Brain microvascular endothelial cell (primary cell): ENCODE measurements around the gene TMEM131.

Source experiments
- DNase-seq: peaks from one replicate; pipeline ENCODE4 v3.0.0-alpha.2; 2020
- H3K27ac ChIP-seq: fragments of 250-450 bp; sonication (Bioruptor Pico); 2 replicates; pipeline ENCODE4 v1.5.1; 2020; ENCODE audit warnings: mild to moderate bottlenecking, moderate library complexity
- H3K27me3 ChIP-seq: fragments of 250-450 bp; sonication (Bioruptor Pico); replicated peaks from 2 replicates; pipeline ENCODE4 v1.5.1; 2020; ENCODE audit warnings: mild to moderate bottlenecking
- H3K36me3 ChIP-seq: fragments of 250-450 bp; sonication (Bioruptor Pico); replicated peaks from 2 replicates; pipeline ENCODE4 v1.5.1; 2020; ENCODE audit warnings: mild to moderate bottlenecking
- H3K4me3 ChIP-seq: 2 replicates; pipeline ENCODE4 v1.5.1; 2011; ENCODE audit warnings: low read depth, mild to moderate bottlenecking, control low read depth, low read length, moderate library complexity
- CTCF ChIP-seq: IDR thresholded peaks from 2 replicates; pipeline ENCODE4 v1.5.1; 2011; ENCODE audit warnings: low read depth, mild to moderate bottlenecking, moderate library complexity, low read length, control low read depth, inconsistent platforms; ENCODE audit errors: missing control alignments
- in situ Hi-C: cut with HindIII; loops from 2 replicates; pipeline ENCODE4 v1.10.0; 2017; ENCODE audit warnings: low sequenced_read_pairs, low pct_ligation_motif_present

Gene TMEM131

DNA sequence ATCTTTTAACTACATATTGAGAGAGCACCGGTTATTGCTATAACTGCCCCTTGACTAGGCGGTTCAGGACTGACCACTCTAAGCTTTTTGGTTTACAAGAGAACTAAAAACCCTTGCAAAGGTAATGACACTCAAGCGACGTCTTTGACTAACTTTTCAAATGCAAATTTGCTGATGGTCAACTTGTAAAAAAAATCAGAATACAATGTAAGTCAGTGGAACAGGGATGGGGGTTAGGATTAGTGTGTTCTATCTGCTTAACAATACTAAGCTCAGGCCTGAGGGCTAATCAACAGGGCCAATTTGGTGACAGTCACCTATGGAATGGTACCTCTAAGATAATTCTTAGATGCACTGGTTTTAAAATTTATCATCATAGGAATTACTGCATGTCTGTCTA, 225.3 kb downstream of the TMEM131 start:
- H3K27me3 ChIP-seq = no peaks in the 10 kb centered on the region
- in situ Hi-C loops = no loop called here
- DNase-seq = no peak
- no peak overlapping the region for H3K27ac ChIP-seq
- no peak overlapping the region for H3K4me3 ChIP-seq
- H3K36me3 ChIP-seq = peaks cover 15% of the 10 kb centered on the region
- no peak for TF ChIP-seq CTCF

- H3K4me3 ChIP-seq = no peak overlapping the region
- peaks cover 22% of the 10 kb centered on the region for H3K36me3 ChIP-seq
- in situ Hi-C loops = no loop called here
- no peak for TF ChIP-seq CTCF
- DNase-seq = no peak
- no peak overlapping the region for H3K27ac ChIP-seq
- H3K27me3 ChIP-seq = no peaks in the 10 kb centered on the region
Observed at GRCh38 chr2:97769711-97770110, 226.0 kb downstream of the TMEM131 start.

DNA sequence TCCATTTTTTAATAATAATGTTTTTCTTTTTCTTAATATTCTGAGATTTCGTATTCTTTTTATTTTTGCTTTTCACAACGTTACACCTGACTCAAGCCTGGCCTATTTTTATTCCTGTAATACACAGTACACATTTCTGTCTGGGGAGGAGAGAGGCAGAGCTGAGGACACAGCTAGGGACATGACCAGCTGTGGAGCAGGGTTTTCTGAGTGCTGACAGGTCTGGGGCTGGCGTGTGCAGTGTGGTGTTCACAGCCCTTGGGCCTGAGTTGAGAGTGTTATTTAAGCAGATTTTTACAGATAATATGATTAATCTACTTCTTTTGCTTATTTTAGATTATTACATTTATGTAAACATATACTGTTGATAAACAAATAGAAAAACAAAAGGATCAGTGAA, 226.4 kb downstream of the TMEM131 start:
- Histone ChIP-seq H3K27me3 (no peaks in the 10 kb centered on the region), H3K27ac (no peak overlapping the region), H3K36me3 (peaks cover 26% of the 10 kb centered on the region), H3K4me3 (no peak overlapping the region)
- no peak for DNase-seq
- no peak for TF ChIP-seq CTCF
- in situ Hi-C loops = no loop called here

GRCh38 chr2:97766567-97766966, 229.2 kb downstream of the TMEM131 start:
- no peak for DNase-seq
- Histone ChIP-seq H3K36me3 (peaks cover 29% of the 10 kb centered on the region), H3K27me3 (no peaks in the 10 kb centered on the region), H3K27ac (no peak overlapping the region), H3K4me3 (no peak overlapping the region)
- in situ Hi-C loops = no loop called here
- TF ChIP-seq CTCF = no peak

- H3K4me3 ChIP-seq = no peak overlapping the region
Observed at GRCh38 chr2:97765933-97766332, 229.8 kb downstream of the TMEM131 start.

More at GRCh38 chr2:97765933-97766332, 229.8 kb downstream of the TMEM131 start:
- Histone ChIP-seq H3K27me3 (no peaks in the 10 kb centered on the region), H3K36me3 (peaks cover 31% of the 10 kb centered on the region), H3K27ac (no peak overlapping the region)
- TF ChIP-seq CTCF = no peak
- in situ Hi-C loops = no loop called here
- DNase-seq = no peak
